CD4-positive, alpha-beta T cell treated with Interleukin-17A for 4 hours (primary cell): ENCODE measurements around the gene TMEM235.

Experiments
- DNase-seq: peaks from one replicate; pipeline ENCODE4 v3.0.0-alpha.2; 2020; ENCODE audit warnings: mixed read lengths

Gene TMEM235

GRCh38 chr17:78273813-78274212 lies 42.4 kb downstream of the TMEM235 start:
- DNase-seq, result no peak

GRCh38 chr17:78275355-78275754 lies 43.9 kb downstream of the TMEM235 start:
- no peak for DNase-seq

GRCh38 chr17:78276098-78276887 lies 44.9 kb downstream of the TMEM235 start:
- DNase-seq, result no peak

GRCh38 chr17:78278139-78278741 lies 46.8 kb downstream of the TMEM235 start:
- DNase-seq, result no peak

GRCh38 chr17:78279360-78279990 lies 48.0 kb downstream of the TMEM235 start:
- DNase-seq, result no peak

GRCh38 chr17:78281249-78281845 lies 49.9 kb downstream of the TMEM235 start:
- no peak for DNase-seq

GRCh38 chr17:78284146-78284545 lies 52.7 kb downstream of the TMEM235 start:
- no peak for DNase-seq

- DNase-seq, result no peak
Observed at GRCh38 chr17:78289004-78289403, 57.6 kb downstream of the TMEM235 start.

- peak; percentile 83 for DNase-seq
Observed at GRCh38 chr17:78289802-78290363, 58.5 kb downstream of the TMEM235 start.
